Measurements from ENCODE around the gene PRADC1. TPM values are rescaled to one million over a fixed set of nuclear protein-coding genes. Genes with fewer than 3 reads are reported as not detected.
A peak's percentile ranks its signal among the peaks of the same experiment; 100 is the strongest.

Gene PRADC1
- total RNA-seq, 1 donor = 15.0 TPM

GRCh38 chr2:73237168-73237567 lies 4.1 kb upstream of the PRADC1 start:
- TF ChIP-seq, protein P1, sequence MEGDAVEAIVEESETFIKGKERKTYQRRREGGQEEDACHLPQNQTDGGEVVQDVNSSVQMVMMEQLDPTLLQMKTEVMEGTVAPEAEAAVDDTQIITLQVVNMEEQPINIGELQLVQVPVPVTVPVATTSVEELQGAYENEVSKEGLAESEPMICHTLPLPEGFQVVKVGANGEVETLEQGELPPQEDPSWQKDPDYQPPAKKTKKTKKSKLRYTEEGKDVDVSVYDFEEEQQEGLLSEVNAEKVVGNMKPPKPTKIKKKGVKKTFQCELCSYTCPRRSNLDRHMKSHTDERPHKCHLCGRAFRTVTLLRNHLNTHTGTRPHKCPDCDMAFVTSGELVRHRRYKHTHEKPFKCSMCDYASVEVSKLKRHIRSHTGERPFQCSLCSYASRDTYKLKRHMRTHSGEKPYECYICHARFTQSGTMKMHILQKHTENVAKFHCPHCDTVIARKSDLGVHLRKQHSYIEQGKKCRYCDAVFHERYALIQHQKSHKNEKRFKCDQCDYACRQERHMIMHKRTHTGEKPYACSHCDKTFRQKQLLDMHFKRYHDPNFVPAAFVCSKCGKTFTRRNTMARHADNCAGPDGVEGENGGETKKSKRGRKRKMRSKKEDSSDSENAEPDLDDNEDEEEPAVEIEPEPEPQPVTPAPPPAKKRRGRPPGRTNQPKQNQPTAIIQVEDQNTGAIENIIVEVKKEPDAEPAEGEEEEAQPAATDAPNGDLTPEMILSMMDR (IDR thresholded peaks at IDR 0.05; ENCODE audit: insufficient read depth, low read length) = no peak
- H3K4me3 ChIP-seq (ENCODE audit: low read depth, low read length) = no peak overlapping the region
- no peak for DNase-seq (ENCODE audit: low read depth)

DNA sequence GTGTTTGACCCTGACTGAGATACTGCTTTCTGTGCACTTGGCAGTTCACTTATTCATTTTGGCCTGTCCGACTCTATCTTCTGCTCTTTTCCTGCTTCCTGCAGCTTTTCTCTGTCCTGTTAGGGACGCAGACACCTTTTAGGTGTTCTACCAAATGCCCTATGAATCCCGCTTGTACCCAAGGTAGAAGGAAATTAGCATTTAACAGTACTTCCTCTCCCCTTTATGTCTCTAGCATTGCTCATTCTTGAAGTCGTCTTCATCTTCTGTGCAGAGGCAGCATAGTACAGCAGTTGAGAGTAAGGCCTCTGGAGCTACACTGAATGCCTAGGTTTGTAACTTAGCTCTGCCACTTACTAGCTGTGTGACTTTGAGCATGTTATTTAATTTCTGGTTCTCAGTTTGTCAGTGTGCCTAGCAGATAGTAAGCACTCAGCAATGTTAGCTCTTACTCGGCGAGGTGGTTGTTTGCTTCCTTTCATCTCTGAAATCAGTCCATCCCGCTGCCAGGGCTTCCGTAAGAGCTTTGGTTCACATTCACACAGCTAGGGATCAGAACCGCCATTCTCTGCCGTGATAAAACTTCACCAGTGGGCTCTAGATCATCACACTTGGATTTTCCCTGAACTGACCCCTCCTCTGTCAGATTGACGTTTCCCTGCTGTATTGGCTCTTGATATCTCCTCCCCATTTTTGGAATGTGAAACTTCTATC lies 2.4 kb upstream of the PRADC1 start:
- TF ChIP-seq, protein P1 (IDR thresholded peaks at IDR 0.05; ENCODE audit: insufficient read depth, low read length) = no peak
- DNase-seq (ENCODE audit: low read depth) = no peak
- peak overlapping the region; percentile 93 for H3K4me3 ChIP-seq (ENCODE audit: low read depth, low read length)

GRCh38 chr2:73233932-73234832 lies 1.1 kb upstream of the PRADC1 start, which contains the start of gene CCT7:
Gene CCT7, plus strand, starts transcription at chr2:73234308. Its CDS starts 71 bp downstream, at chr2:73234379.
- H3K4me3 ChIP-seq (ENCODE audit: low read depth, low read length) = peak within 1 kb of the TSS; percentile 93
- TF ChIP-seq, protein P1 (IDR thresholded peaks at IDR 0.05; ENCODE audit: insufficient read depth, low read length) = no peak
- DNase-seq (ENCODE audit: low read depth) = peak; percentile 90

- TF ChIP-seq, protein P1 (IDR thresholded peaks at IDR 0.05; ENCODE audit: insufficient read depth, low read length) = no peak
- DNase-seq (ENCODE audit: low read depth) = no peak
- H3K4me3 ChIP-seq (ENCODE audit: low read depth, low read length) = peak overlapping the region; percentile 84
Measured at GRCh38 chr2:73232403-73233153, 461 bp downstream of the PRADC1 start.

- DNase-seq (ENCODE audit: low read depth) = no peak
- TF ChIP-seq, protein P1 (IDR thresholded peaks at IDR 0.05; ENCODE audit: insufficient read depth, low read length) = no peak
- no peak overlapping the region for H3K4me3 ChIP-seq (ENCODE audit: low read depth, low read length)
Measured at GRCh38 chr2:73228631-73229030, 4.4 kb downstream of the PRADC1 start.

- DNase-seq (ENCODE audit: low read depth) = no peak
- TF ChIP-seq, protein P1 (IDR thresholded peaks at IDR 0.05; ENCODE audit: insufficient read depth, low read length) = no peak
- no peak overlapping the region for H3K4me3 ChIP-seq (ENCODE audit: low read depth, low read length)
Measured at GRCh38 chr2:73227086-73227485, 6.0 kb downstream of the PRADC1 start.

Measured in fibroblast of the aortic adventitia (primary cell).